ENCODE data around the gene FCMR.
"Not testable (repeated sequence)": the region's sequence is repeated elsewhere in the genome, so short reads cannot be mapped to it uniquely, and the experiment has no call there.

The FCMR gene

GRCh38 chr1:206949641-206950040, 27.9 kb upstream of the FCMR start:
- DNase-seq: no peak

GRCh38 chr1:206949208-206949607, 27.5 kb upstream of the FCMR start:
- no peak for DNase-seq

GRCh38 chr1:206947255-206947654, 25.5 kb upstream of the FCMR start:
- DNase-seq: no peak

GRCh38 chr1:206946261-206946660, 24.5 kb upstream of the FCMR start, which contains the start of gene PIGR:
Gene PIGR, minus strand, starts transcription at chr1:206946466. Its CDS starts 5,935 bp downstream, at chr1:206940531.
- no peak for DNase-seq

GRCh38 chr1:206945779-206946178, 24.0 kb upstream of the FCMR start:
- no peak for DNase-seq

- DNase-seq: no peak
Observed at GRCh38 chr1:206944703-206945102, 23.0 kb upstream of the FCMR start.

- no peak for DNase-seq
Observed at GRCh38 chr1:206941766-206942418, 20.2 kb upstream of the FCMR start.

GRCh38 chr1:206940588-206940936, 18.8 kb upstream of the FCMR start:
- DNase-seq: no peak

GRCh38 chr1:206939841-206940587, 18.3 kb upstream of the FCMR start:
- no peak for DNase-seq

GRCh38 chr1:206939131-206939530, 17.4 kb upstream of the FCMR start:
- no peak for DNase-seq

GRCh38 chr1:206937425-206937824, 15.7 kb upstream of the FCMR start:
- DNase-seq: no peak

GRCh38 chr1:206935491-206936067, 13.8 kb upstream of the FCMR start:
- DNase-seq: peak; percentile 37

GRCh38 chr1:206933333-206933945, 11.7 kb upstream of the FCMR start:
- peak; percentile 73 for DNase-seq

- DNase-seq: no peak
Observed at GRCh38 chr1:206932177-206932576, 10.4 kb upstream of the FCMR start.

- DNase-seq: no peak
Observed at GRCh38 chr1:206931709-206932108, 10.0 kb upstream of the FCMR start.

GRCh38 chr1:206930210-206930798, 8.6 kb upstream of the FCMR start:
- DNase-seq: no peak

- no peak for DNase-seq
Observed at GRCh38 chr1:206929524-206929923, 7.8 kb upstream of the FCMR start.

GRCh38 chr1:206926286-206926685, 4.5 kb upstream of the FCMR start:
- DNase-seq: no peak

GRCh38 chr1:206925106-206925736, 3.5 kb upstream of the FCMR start:
- DNase-seq: peak; percentile 49

GRCh38 chr1:206924592-206925105, 2.9 kb upstream of the FCMR start:
- DNase-seq: no peak

- not testable (repeated sequence) for DNase-seq
Observed at GRCh38 chr1:206923961-206924557, 2.3 kb upstream of the FCMR start.
